Erythroblast (primary cell): ENCODE data around the gene KAT8.

Source experiments
- GATA1 ChIP-seq: IDR thresholded peaks from 2 replicates; pipeline ENCODE4 v1.6.1; 2011; ENCODE audit warnings: low read depth, mild to moderate bottlenecking, control low read depth, low read length, moderate library complexity
- POLR2A ChIP-seq: IDR thresholded peaks from 2 replicates; pipeline ENCODE4 v1.6.1; 2011; ENCODE audit warnings: mild to moderate bottlenecking, low read length

DNA sequence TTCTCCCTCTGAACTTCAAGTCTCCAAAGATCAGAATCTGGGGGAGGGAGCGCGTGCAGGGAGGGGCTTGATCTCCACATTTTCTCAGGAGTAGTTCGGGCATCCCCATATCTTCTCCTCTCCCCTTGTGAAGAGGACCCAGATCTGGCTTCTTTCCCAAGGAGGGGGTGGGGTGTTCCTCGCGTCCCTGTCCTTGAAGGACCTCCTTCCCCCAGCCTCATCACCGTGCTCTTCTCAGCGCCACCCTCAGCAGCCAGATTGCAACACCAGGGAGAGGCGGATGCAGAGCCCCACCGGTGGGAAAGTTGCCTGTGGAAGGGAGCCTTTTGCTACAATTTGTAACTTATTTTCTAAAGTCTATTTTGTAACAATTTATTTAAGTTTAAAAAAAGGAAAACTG is 34.4 kb upstream of the KAT8 start:
- no peak for TF ChIP-seq POLR2A
- TF ChIP-seq GATA1, result no peak
